ENCODE measurements around the gene ASCC3.

The ASCC3 gene

GRCh38 chr6:100918152-100918551 lies 37.0 kb upstream of the ASCC3 start:
- Histone ChIP-seq H3K9me3 (ENCODE audit: control extremely low read depth in 1 of 5, control insufficient read depth in 4 of 5, insufficient read depth in 2 of 5, low read depth in 1 of 5, low read length in 4 of 5) (peaks cover 0 to 3% (median 0%) of the 10 kb centered on the region in 5 experiments), H3K27me3 (replicated peaks in 2 of 5; ENCODE audit: control insufficient read depth in 4 of 5, insufficient read depth in 5 of 5, low read length in 4 of 5) (no peaks in the 10 kb centered on the region), H3K4me3 (ENCODE audit: control insufficient read depth in 1 of 7, extremely low read depth in 1 of 7, insufficient read depth in 4 of 7, low read depth in 2 of 7, low read length in 6 of 7) (no peak overlapping the region), H3K4me1 (ENCODE audit: control extremely low read depth in 1 of 4, control insufficient read depth in 4 of 4, insufficient read depth in 4 of 4, low read length in 3 of 4) (no peaks in the 10 kb centered on the region), H3K27ac (ENCODE audit: insufficient read depth in 1 of 2, low read depth in 1 of 2, low read length in 2 of 2, poor library complexity in 1 of 2, severe bottlenecking in 2 of 2) (no peak overlapping the region), H3K36me3 (ENCODE audit: control insufficient read depth in 4 of 4, insufficient read depth in 4 of 4, low read length in 3 of 4) (no peaks in the 10 kb centered on the region)
- no peak for DNase-seq
- ChIA-PET POLR2A (no interaction called here), CTCF (no interaction called here)

GRCh38 chr6:100915876-100916275 lies 34.7 kb upstream of the ASCC3 start:
- Histone ChIP-seq H3K9me3 (ENCODE audit: control extremely low read depth in 1 of 5, control insufficient read depth in 4 of 5, insufficient read depth in 2 of 5, low read depth in 1 of 5, low read length in 4 of 5) (peaks cover 0 to 3% (median 0%) of the 10 kb centered on the region in 5 experiments), H3K4me3 (ENCODE audit: control insufficient read depth in 1 of 7, extremely low read depth in 1 of 7, insufficient read depth in 4 of 7, low read depth in 2 of 7, low read length in 6 of 7) (no peak overlapping the region), H3K36me3 (ENCODE audit: control insufficient read depth in 4 of 4, insufficient read depth in 4 of 4, low read length in 3 of 4) (no peaks in the 10 kb centered on the region), H3K27ac (ENCODE audit: insufficient read depth in 1 of 2, low read depth in 1 of 2, low read length in 2 of 2, poor library complexity in 1 of 2, severe bottlenecking in 2 of 2) (no peak overlapping the region), H3K4me1 (ENCODE audit: control extremely low read depth in 1 of 4, control insufficient read depth in 4 of 4, insufficient read depth in 4 of 4, low read length in 3 of 4) (no peaks in the 10 kb centered on the region), H3K27me3 (replicated peaks in 2 of 5; ENCODE audit: control insufficient read depth in 4 of 5, insufficient read depth in 5 of 5, low read length in 4 of 5) (no peaks in the 10 kb centered on the region)
- no peak for DNase-seq
- POLR2A ChIA-PET, result no interaction called here
- WGBS (ENCODE audit: insufficient coverage), result no CpG with 5 or more reads among the region's 3 CpGs
- CTCF ChIA-PET, result no interaction called here

- DNase-seq, result no peak
- H3K4me1 ChIP-seq (ENCODE audit: control extremely low read depth in 1 of 4, control insufficient read depth in 4 of 4, insufficient read depth in 4 of 4, low read length in 3 of 4), result no peaks in the 10 kb centered on the region
- H3K36me3 ChIP-seq (ENCODE audit: control insufficient read depth in 4 of 4, insufficient read depth in 4 of 4, low read length in 3 of 4), result no peaks in the 10 kb centered on the region
- no peaks in the 10 kb centered on the region for H3K27me3 ChIP-seq (replicated peaks in 2 of 5; ENCODE audit: control insufficient read depth in 4 of 5, insufficient read depth in 5 of 5, low read length in 4 of 5)
- ChIA-PET POLR2A (no interaction called here), CTCF (no interaction called here)
- no peak overlapping the region for H3K27ac ChIP-seq (ENCODE audit: insufficient read depth in 1 of 2, low read depth in 1 of 2, low read length in 2 of 2, poor library complexity in 1 of 2, severe bottlenecking in 2 of 2)
- WGBS (ENCODE audit: insufficient coverage), result 87% methylated on average over 19 of the region's 24 CpGs
- peaks cover 0 to 3% (median 0%) of the 10 kb centered on the region in 5 experiments for H3K9me3 ChIP-seq (ENCODE audit: control extremely low read depth in 1 of 5, control insufficient read depth in 4 of 5, insufficient read depth in 2 of 5, low read depth in 1 of 5, low read length in 4 of 5)
- H3K4me3 ChIP-seq (ENCODE audit: control insufficient read depth in 1 of 7, extremely low read depth in 1 of 7, insufficient read depth in 4 of 7, low read depth in 2 of 7, low read length in 6 of 7), result no peak overlapping the region
Observed at GRCh38 chr6:100913400-100914276, 32.5 kb upstream of the ASCC3 start.

- Histone ChIP-seq H3K36me3 (ENCODE audit: control insufficient read depth in 4 of 4, insufficient read depth in 4 of 4, low read length in 3 of 4) (no peaks in the 10 kb centered on the region), H3K4me3 (ENCODE audit: control insufficient read depth in 1 of 7, extremely low read depth in 1 of 7, insufficient read depth in 4 of 7, low read depth in 2 of 7, low read length in 6 of 7) (no peak overlapping the region), H3K4me1 (ENCODE audit: control extremely low read depth in 1 of 4, control insufficient read depth in 4 of 4, insufficient read depth in 4 of 4, low read length in 3 of 4) (no peaks in the 10 kb centered on the region), H3K27ac (ENCODE audit: insufficient read depth in 1 of 2, low read depth in 1 of 2, low read length in 2 of 2, poor library complexity in 1 of 2, severe bottlenecking in 2 of 2) (no peak overlapping the region), H3K27me3 (replicated peaks in 2 of 5; ENCODE audit: control insufficient read depth in 4 of 5, insufficient read depth in 5 of 5, low read length in 4 of 5) (peaks cover 0 to 3% (median 0%) of the 10 kb centered on the region in 5 experiments), H3K9me3 (ENCODE audit: control extremely low read depth in 1 of 5, control insufficient read depth in 4 of 5, insufficient read depth in 2 of 5, low read depth in 1 of 5, low read length in 4 of 5) (no peaks in the 10 kb centered on the region)
- ChIA-PET CTCF (no interaction called here), POLR2A (no interaction called here)
- DNase-seq, result no peak
- WGBS (ENCODE audit: insufficient coverage), result 100% methylated on average over 1 of the region's 1 CpG
Observed at GRCh38 chr6:100906325-100906724, 25.2 kb upstream of the ASCC3 start.

- no CpG with 5 or more reads among the region's 4 CpGs for WGBS (ENCODE audit: insufficient coverage)
- no peak overlapping the region for H3K27ac ChIP-seq (ENCODE audit: insufficient read depth in 1 of 2, low read depth in 1 of 2, low read length in 2 of 2, poor library complexity in 1 of 2, severe bottlenecking in 2 of 2)
- H3K4me3 ChIP-seq (ENCODE audit: control insufficient read depth in 1 of 7, extremely low read depth in 1 of 7, insufficient read depth in 4 of 7, low read depth in 2 of 7, low read length in 6 of 7), result no peak overlapping the region
- H3K9me3 ChIP-seq (ENCODE audit: control extremely low read depth in 1 of 5, control insufficient read depth in 4 of 5, insufficient read depth in 2 of 5, low read depth in 1 of 5, low read length in 4 of 5), result no peaks in the 10 kb centered on the region
- H3K36me3 ChIP-seq (ENCODE audit: control insufficient read depth in 4 of 4, insufficient read depth in 4 of 4, low read length in 3 of 4), result no peaks in the 10 kb centered on the region
- DNase-seq, result no peak
- ChIA-PET POLR2A (no interaction called here), CTCF (no interaction called here)
- H3K27me3 ChIP-seq (replicated peaks in 2 of 5; ENCODE audit: control insufficient read depth in 4 of 5, insufficient read depth in 5 of 5, low read length in 4 of 5), result peaks cover 0 to 3% (median 0%) of the 10 kb centered on the region in 5 experiments
- no peaks in the 10 kb centered on the region for H3K4me1 ChIP-seq (ENCODE audit: control extremely low read depth in 1 of 4, control insufficient read depth in 4 of 4, insufficient read depth in 4 of 4, low read length in 3 of 4)
Observed at GRCh38 chr6:100905067-100905466, 23.9 kb upstream of the ASCC3 start.

GRCh38 chr6:100904316-100904715 lies 23.2 kb upstream of the ASCC3 start:
- Histone ChIP-seq H3K36me3 (ENCODE audit: control insufficient read depth in 4 of 4, insufficient read depth in 4 of 4, low read length in 3 of 4) (no peaks in the 10 kb centered on the region), H3K27me3 (replicated peaks in 2 of 5; ENCODE audit: control insufficient read depth in 4 of 5, insufficient read depth in 5 of 5, low read length in 4 of 5) (peaks cover 0 to 3% (median 0%) of the 10 kb centered on the region in 5 experiments), H3K27ac (ENCODE audit: insufficient read depth in 1 of 2, low read depth in 1 of 2, low read length in 2 of 2, poor library complexity in 1 of 2, severe bottlenecking in 2 of 2) (no peak overlapping the region), H3K4me1 (ENCODE audit: control extremely low read depth in 1 of 4, control insufficient read depth in 4 of 4, insufficient read depth in 4 of 4, low read length in 3 of 4) (no peaks in the 10 kb centered on the region), H3K9me3 (ENCODE audit: control extremely low read depth in 1 of 5, control insufficient read depth in 4 of 5, insufficient read depth in 2 of 5, low read depth in 1 of 5, low read length in 4 of 5) (no peaks in the 10 kb centered on the region), H3K4me3 (ENCODE audit: control insufficient read depth in 1 of 7, extremely low read depth in 1 of 7, insufficient read depth in 4 of 7, low read depth in 2 of 7, low read length in 6 of 7) (no peak overlapping the region)
- ChIA-PET CTCF (no interaction called here), POLR2A (no interaction called here)
- 98% methylated on average over 4 of the region's 4 CpGs for WGBS (ENCODE audit: insufficient coverage)
- no peak for DNase-seq

- POLR2A ChIA-PET, result no interaction called here
- Histone ChIP-seq H3K9me3 (ENCODE audit: control extremely low read depth in 1 of 5, control insufficient read depth in 4 of 5, insufficient read depth in 2 of 5, low read depth in 1 of 5, low read length in 4 of 5) (peaks cover 0 to 12% (median 4%) of the 10 kb centered on the region in 5 experiments), H3K4me3 (ENCODE audit: control insufficient read depth in 1 of 7, extremely low read depth in 1 of 7, insufficient read depth in 4 of 7, low read depth in 2 of 7, low read length in 6 of 7) (no peak overlapping the region), H3K36me3 (ENCODE audit: control insufficient read depth in 4 of 4, insufficient read depth in 4 of 4, low read length in 3 of 4) (no peaks in the 10 kb centered on the region), H3K27ac (ENCODE audit: insufficient read depth in 1 of 2, low read depth in 1 of 2, low read length in 2 of 2, poor library complexity in 1 of 2, severe bottlenecking in 2 of 2) (no peak overlapping the region), H3K4me1 (ENCODE audit: control extremely low read depth in 1 of 4, control insufficient read depth in 4 of 4, insufficient read depth in 4 of 4, low read length in 3 of 4) (no peaks in the 10 kb centered on the region), H3K27me3 (replicated peaks in 2 of 5; ENCODE audit: control insufficient read depth in 4 of 5, insufficient read depth in 5 of 5, low read length in 4 of 5) (peaks cover 0 to 3% (median 0%) of the 10 kb centered on the region in 5 experiments)
- DNase-seq, result no peak
- CTCF ChIA-PET, result no interaction called here
- WGBS (ENCODE audit: insufficient coverage), result 80% methylated on average over 1 of the region's 3 CpGs
Observed at GRCh38 chr6:100901582-100901981, 20.5 kb upstream of the ASCC3 start.
